GM18873 (cell line): ENCODE measurements around the gene SLC9A9.
"Not testable (repeated sequence)": the region's sequence is repeated elsewhere in the genome, so short reads cannot be mapped to it uniquely, and the experiment has no call there.

Experiments
- ATAC-seq: cut with Tn5 transposase; IDR thresholded peaks from one replicate; pipeline ENCODE4 v1.9.1; 2021; ENCODE audit warnings: mild to moderate bottlenecking, moderate library complexity, moderate number of reproducible peaks; ENCODE audit not compliant: unreplicated experiment, low FRiP score

SLC9A9 gene

GRCh38 chr3:143313025-143313892, 535.0 kb downstream of the SLC9A9 start:
- ATAC-seq: no peak

- no peak for ATAC-seq
These were observed 537.2 kb downstream of the SLC9A9 start for GRCh38 chr3:143311096-143311495.

GRCh38 chr3:143309705-143310104, 538.6 kb downstream of the SLC9A9 start:
- ATAC-seq: no peak

- no peak for ATAC-seq
These were observed 540.6 kb downstream of the SLC9A9 start for GRCh38 chr3:143307613-143308183.

GRCh38 chr3:143306407-143306806, 541.9 kb downstream of the SLC9A9 start:
- no peak for ATAC-seq

GRCh38 chr3:143302638-143303171, 545.6 kb downstream of the SLC9A9 start:
- no peak for ATAC-seq

GRCh38 chr3:143301031-143301901, 547.0 kb downstream of the SLC9A9 start:
- no peak for ATAC-seq

- ATAC-seq: no peak
These were observed 549.3 kb downstream of the SLC9A9 start for GRCh38 chr3:143298886-143299535.

- no peak for ATAC-seq
These were observed 549.9 kb downstream of the SLC9A9 start for GRCh38 chr3:143298380-143298779.

GRCh38 chr3:143295201-143296080, 552.8 kb downstream of the SLC9A9 start:
- ATAC-seq: no peak

GRCh38 chr3:143294188-143294587, 554.1 kb downstream of the SLC9A9 start:
- no peak for ATAC-seq

GRCh38 chr3:143291836-143292447, 556.3 kb downstream of the SLC9A9 start:
- no peak for ATAC-seq

- no peak for ATAC-seq
These were observed 559.3 kb downstream of the SLC9A9 start for GRCh38 chr3:143288944-143289343.

GRCh38 chr3:143287403-143287802, 560.9 kb downstream of the SLC9A9 start:
- no peak for ATAC-seq

GRCh38 chr3:143286392-143287010, 561.8 kb downstream of the SLC9A9 start:
- ATAC-seq: no peak

GRCh38 chr3:143283432-143284128, 564.7 kb downstream of the SLC9A9 start:
- no peak for ATAC-seq

- ATAC-seq: no peak
These were observed 567.3 kb downstream of the SLC9A9 start for GRCh38 chr3:143280984-143281383.

- not testable (repeated sequence) for ATAC-seq
These were observed 568.7 kb downstream of the SLC9A9 start for GRCh38 chr3:143279567-143279966.
